HG03558 (cell line): ENCODE data around the gene DOC2B.
"Not testable (repeated sequence)": the region's sequence is repeated elsewhere in the genome, so short reads cannot be mapped to it uniquely, and the experiment has no call there.

Source experiments
- ATAC-seq: cut with Tn5 transposase; IDR thresholded peaks from one replicate; pipeline ENCODE4 v1.9.1; 2021; ENCODE audit warnings: moderate number of reproducible peaks; ENCODE audit not compliant: unreplicated experiment; ENCODE audit errors: extremely low read depth

The DOC2B gene

GRCh38 chr17:118339-118917 is 63.0 kb downstream of the DOC2B start:
- ATAC-seq, result not testable (repeated sequence)

GRCh38 chr17:113111-113510 is 68.3 kb downstream of the DOC2B start:
- ATAC-seq, result not testable (repeated sequence)
